Immature natural killer cell (primary cell): Measurements from ENCODE around the gene OR6X1. TPM values are rescaled to one million over a fixed set of nuclear protein-coding genes. Genes with fewer than 3 reads are reported as not detected.
"Not testable (repeated sequence)": the region's sequence is repeated elsewhere in the genome, so short reads cannot be mapped to it uniquely, and the experiment has no call there.

Experiments
- DNase-seq, 3 donors: peaks; one replicate each; pipeline ENCODE4 v3.0.0; 2022; ENCODE audit warnings: mixed read lengths in 1 of 3
- H3K27ac Mint-ChIP-seq, 6 donors: one replicate each; pipeline ENCODE4 v1.8.0; 2020; ENCODE audit warnings: mixed read lengths in 6 of 6, mild to moderate bottlenecking in 5 of 6, inconsistent platforms in 4 of 6, moderate library complexity in 3 of 6
- H3K27me3 Mint-ChIP-seq, 3 donors: one replicate each; pipeline ENCODE4 v1.8.0; 2020 to 2021; ENCODE audit warnings: low read depth in 3 of 3, mild to moderate bottlenecking in 3 of 3, mixed read lengths in 3 of 3, moderate library complexity in 3 of 3, inconsistent platforms in 1 of 3
- H3K36me3 Mint-ChIP-seq, 3 donors: one replicate each; pipeline ENCODE4 v1.8.0; 2020; ENCODE audit warnings: mixed read lengths in 3 of 3, inconsistent platforms in 2 of 3, mild to moderate bottlenecking in 2 of 3
- H3K4me1 Mint-ChIP-seq, 2 donors: one replicate each; pipeline ENCODE4 v1.8.0; 2020; ENCODE audit warnings: inconsistent platforms in 2 of 2, mild to moderate bottlenecking in 2 of 2, mixed read lengths in 2 of 2, moderate library complexity in 1 of 2
- H3K4me3 Mint-ChIP-seq, 5 donors: one replicate each; pipeline ENCODE4 v1.8.0; 2020; ENCODE audit warnings: mild to moderate bottlenecking in 5 of 5, mixed read lengths in 5 of 5, inconsistent platforms in 3 of 5, moderate library complexity in 3 of 5
- H3K9me3 Mint-ChIP-seq, 6 donors: one replicate each; pipeline ENCODE4 v1.8.0; 2020; ENCODE audit warnings: mild to moderate bottlenecking in 6 of 6, mixed read lengths in 6 of 6, inconsistent platforms in 4 of 6, moderate library complexity in 3 of 6
- polyA plus RNA-seq, 3 donors: library from polyadenylated mRNA; unstranded; fragments of 300-500 nt; fragmentation: Illumina TruSeq; gene quantifications; one replicate each; pipeline ENCODE4 v1.2.3, GENCODE V29; 2021

OR6X1 gene
- polyA plus RNA-seq, 3 donors from 2014 or later: not detected

DNA sequence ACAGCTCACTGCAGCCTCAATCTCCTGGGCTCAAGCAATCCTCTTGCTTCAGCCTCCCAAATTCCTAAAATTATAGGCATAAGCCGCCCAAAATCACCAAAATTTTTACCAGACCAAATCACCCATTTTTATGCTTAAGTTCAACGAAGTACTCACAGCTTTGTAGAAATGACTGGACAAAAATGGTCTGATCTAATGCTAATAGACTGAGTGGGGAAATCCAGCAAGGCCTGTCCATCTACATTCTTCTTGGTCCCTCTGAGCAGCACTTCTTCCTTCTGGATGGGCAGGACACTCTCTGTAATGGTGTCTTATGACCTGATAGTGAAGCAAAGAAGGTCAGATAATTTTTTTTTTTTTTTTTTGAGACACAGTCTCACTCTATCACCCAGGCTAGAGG, 18.7 kb upstream of the OR6X1 start:
- no peak overlapping the region for H3K4me3 Mint-ChIP-seq
- peaks cover 0 to 2% (median 0%) of the 10 kb centered on the region in 6 donors for H3K9me3 Mint-ChIP-seq
- H3K4me1 Mint-ChIP-seq: no peaks in the 10 kb centered on the region
- no peaks in the 10 kb centered on the region for H3K36me3 Mint-ChIP-seq
- H3K27ac Mint-ChIP-seq: no peak overlapping the region
- DNase-seq: no peak
- peaks cover 1 to 9% (median 3%) of the 10 kb centered on the region in 3 donors for H3K27me3 Mint-ChIP-seq

DNA sequence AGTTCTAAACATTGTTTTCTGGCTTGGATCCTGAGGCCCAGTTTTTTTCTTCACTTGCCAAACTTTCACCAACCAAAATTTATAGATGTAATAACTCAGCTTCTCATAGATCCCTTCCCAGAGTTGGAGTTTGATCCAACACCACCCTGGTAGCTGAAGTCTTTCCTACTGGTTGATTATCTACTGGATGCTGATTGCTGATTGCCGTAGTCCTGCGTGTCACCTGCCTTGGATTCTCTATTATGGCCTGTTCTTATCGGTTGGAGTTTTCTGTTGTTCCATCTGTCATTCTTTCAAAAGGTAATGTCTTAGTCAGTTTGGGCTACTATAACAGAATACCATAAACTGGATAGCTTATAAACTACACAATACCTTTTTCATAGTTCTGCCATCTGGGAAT, 17.3 kb upstream of the OR6X1 start:
- no peak for DNase-seq
- Mint-ChIP-seq H3K4me1 (no peaks in the 10 kb centered on the region), H3K9me3 (peaks cover 0 to 2% (median 0%) of the 10 kb centered on the region in 6 donors), H3K27me3 (peaks cover 1 to 14% (median 3%) of the 10 kb centered on the region in 3 donors), H3K4me3 (no peak overlapping the region), H3K27ac (no peak overlapping the region), H3K36me3 (no peaks in the 10 kb centered on the region)

DNA sequence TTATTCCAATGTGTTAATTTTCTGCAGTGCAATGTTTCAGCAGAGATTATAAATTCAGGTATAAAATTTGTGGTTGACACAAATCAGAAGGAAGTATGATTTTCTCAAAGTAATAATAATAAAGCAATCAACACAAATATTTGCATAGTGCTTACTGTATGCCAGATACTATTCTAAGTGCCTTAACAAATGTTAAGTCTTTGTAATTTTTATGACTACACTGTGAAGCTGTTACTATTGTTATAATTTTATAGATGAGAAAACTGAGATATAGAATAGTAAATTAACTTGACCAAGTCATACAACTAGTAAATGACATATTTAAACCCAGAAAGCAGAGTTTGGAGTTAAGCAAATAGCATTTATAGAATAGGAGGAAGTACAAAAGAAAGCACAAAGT, 16.4 kb upstream of the OR6X1 start:
- no peaks in the 10 kb centered on the region for H3K36me3 Mint-ChIP-seq
- H3K4me3 Mint-ChIP-seq: no peak overlapping the region
- no peaks in the 10 kb centered on the region for H3K4me1 Mint-ChIP-seq
- H3K27me3 Mint-ChIP-seq: peaks cover 1 to 14% (median 3%) of the 10 kb centered on the region in 3 donors
- H3K27ac Mint-ChIP-seq: no peak overlapping the region
- peaks cover 0 to 2% (median 0%) of the 10 kb centered on the region in 6 donors for H3K9me3 Mint-ChIP-seq
- DNase-seq: no peak

DNA sequence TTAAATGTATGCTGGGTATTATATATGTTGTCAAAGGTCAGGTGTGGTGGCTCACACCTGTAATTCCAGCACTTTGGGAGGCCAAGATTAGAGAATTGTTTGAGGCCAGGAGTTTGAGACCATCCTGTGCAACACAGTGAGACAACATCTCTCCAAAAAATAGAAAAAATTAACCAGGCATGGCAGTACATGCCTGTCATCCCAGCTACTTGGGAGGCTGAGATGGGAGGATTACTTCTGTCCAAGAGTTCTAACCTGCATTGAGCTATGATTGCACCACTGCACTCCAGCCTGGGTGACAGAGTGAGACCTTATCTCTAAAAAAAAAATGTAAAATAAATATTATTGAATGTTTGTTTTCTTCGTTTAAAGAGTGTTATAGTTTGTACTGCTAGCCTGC, 11.3 kb upstream of the OR6X1 start:
- DNase-seq: no peak
- H3K27me3 Mint-ChIP-seq: peaks cover 2 to 19% (median 11%) of the 10 kb centered on the region in 3 donors
- H3K9me3 Mint-ChIP-seq: peaks cover 4 to 21% (median 15%) of the 10 kb centered on the region in 6 donors
- H3K36me3 Mint-ChIP-seq: peaks cover 0 to 8% (median 3%) of the 10 kb centered on the region in 3 donors
- no peaks in the 10 kb centered on the region for H3K4me1 Mint-ChIP-seq
- no peak overlapping the region for H3K4me3 Mint-ChIP-seq
- H3K27ac Mint-ChIP-seq: no peak overlapping the region

DNA sequence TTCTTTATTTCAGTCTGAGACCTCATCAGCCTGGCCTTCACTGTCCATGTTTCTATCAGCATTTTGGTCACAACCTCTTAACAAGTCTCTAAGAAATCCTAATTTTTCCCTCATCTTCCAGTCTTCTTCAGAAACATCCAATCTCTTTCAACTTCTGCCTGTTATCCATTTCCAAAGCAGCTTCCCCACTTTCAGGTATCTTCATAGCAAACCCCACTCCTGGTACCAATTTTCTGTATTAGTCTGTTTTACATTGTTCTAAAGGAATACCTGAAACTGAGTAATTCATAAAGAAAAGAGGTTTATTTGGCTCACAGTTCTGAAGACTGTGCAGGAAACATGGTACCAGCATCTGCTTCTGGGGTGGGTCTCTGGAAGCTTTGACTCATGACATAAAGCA, 8.1 kb upstream of the OR6X1 start:
- no peak for DNase-seq
- peaks cover 0 to 8% (median 3%) of the 10 kb centered on the region in 3 donors for H3K36me3 Mint-ChIP-seq
- H3K9me3 Mint-ChIP-seq: peaks cover 6 to 21% (median 15%) of the 10 kb centered on the region in 6 donors
- H3K27me3 Mint-ChIP-seq: peaks cover 4 to 14% (median 13%) of the 10 kb centered on the region in 3 donors
- no peaks in the 10 kb centered on the region for H3K4me1 Mint-ChIP-seq
- H3K4me3 Mint-ChIP-seq: no peak overlapping the region
- H3K27ac Mint-ChIP-seq: no peak overlapping the region

DNA sequence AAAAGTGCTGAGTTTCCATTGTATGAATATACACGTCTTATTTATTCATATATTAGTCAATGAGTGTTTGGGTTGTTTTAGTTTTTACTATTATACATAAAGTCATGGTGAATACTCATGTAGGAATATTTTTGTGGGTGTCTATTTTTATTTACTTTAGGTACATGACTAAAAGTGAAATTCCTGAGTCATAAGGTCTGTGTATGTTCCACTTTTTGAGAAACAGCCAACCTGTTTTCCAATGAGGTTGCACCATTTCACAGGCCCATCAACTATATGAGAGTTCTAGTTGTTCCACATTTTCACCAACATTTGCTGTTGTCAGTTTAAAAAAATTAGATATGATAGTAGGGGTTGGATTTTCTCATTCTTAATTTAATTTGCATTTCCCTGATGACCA, 6.6 kb upstream of the OR6X1 start:
- H3K4me1 Mint-ChIP-seq: no peaks in the 10 kb centered on the region
- peaks cover 4 to 13% (median 13%) of the 10 kb centered on the region in 3 donors for H3K27me3 Mint-ChIP-seq
- H3K9me3 Mint-ChIP-seq: peaks cover 7 to 21% (median 15%) of the 10 kb centered on the region in 6 donors
- no peak overlapping the region for H3K27ac Mint-ChIP-seq
- no peak for DNase-seq
- peaks cover 0 to 8% (median 3%) of the 10 kb centered on the region in 3 donors for H3K36me3 Mint-ChIP-seq
- H3K4me3 Mint-ChIP-seq: no peak overlapping the region

DNA sequence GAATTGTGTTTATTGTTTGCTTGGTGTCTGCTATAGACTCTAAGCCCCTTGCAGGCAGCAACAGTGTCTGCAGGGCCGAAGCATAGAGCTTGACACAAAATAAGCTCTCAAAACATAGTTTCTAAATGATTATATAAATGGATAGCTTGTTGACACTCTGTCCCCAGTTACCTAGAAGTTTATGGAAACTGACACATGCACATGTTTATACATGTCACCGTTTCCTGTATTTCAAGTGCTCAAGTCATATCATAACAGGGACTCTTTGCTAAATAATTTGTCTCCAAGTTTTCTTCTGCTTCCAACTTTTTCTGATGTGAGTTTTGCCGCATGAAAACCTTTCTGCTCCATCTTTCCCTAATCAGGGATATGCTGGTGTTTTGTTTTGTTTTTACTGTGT, 3.7 kb upstream of the OR6X1 start:
- Mint-ChIP-seq H3K4me1 (no peaks in the 10 kb centered on the region), H3K27ac (no peak overlapping the region), H3K4me3 (no peak overlapping the region), H3K9me3 (peaks cover 7 to 16% (median 12%) of the 10 kb centered on the region in 6 donors), H3K27me3 (peaks cover 4 to 14% (median 12%) of the 10 kb centered on the region in 3 donors), H3K36me3 (peaks cover 0 to 8% (median 3%) of the 10 kb centered on the region in 3 donors)
- no peak for DNase-seq

DNA sequence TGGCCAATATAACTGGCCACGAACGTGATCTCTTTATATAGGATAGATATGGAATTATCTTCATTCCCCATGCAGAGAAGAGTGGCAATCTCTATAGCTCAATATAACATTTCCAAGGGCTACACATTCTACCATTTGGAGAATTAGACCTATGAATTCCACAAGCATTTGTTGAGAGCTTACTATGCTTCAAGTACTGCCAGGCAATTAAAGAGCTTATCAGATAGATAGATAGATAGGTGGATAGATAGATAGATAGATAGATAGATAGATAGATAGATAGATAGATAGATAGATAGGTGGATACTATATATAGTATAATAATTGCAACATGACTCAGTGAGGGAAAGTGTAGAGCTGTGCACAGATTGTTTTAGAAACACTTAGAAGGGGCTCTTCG, 1.5 kb upstream of the OR6X1 start:
- no peak overlapping the region for H3K4me3 Mint-ChIP-seq
- no peak overlapping the region for H3K27ac Mint-ChIP-seq
- no peak for DNase-seq
- H3K4me1 Mint-ChIP-seq: no peaks in the 10 kb centered on the region
- peaks cover 2 to 13% (median 7%) of the 10 kb centered on the region in 3 donors for H3K27me3 Mint-ChIP-seq
- H3K9me3 Mint-ChIP-seq: peaks cover 0 to 3% (median 0%) of the 10 kb centered on the region in 6 donors
- H3K36me3 Mint-ChIP-seq: no peaks in the 10 kb centered on the region

DNA sequence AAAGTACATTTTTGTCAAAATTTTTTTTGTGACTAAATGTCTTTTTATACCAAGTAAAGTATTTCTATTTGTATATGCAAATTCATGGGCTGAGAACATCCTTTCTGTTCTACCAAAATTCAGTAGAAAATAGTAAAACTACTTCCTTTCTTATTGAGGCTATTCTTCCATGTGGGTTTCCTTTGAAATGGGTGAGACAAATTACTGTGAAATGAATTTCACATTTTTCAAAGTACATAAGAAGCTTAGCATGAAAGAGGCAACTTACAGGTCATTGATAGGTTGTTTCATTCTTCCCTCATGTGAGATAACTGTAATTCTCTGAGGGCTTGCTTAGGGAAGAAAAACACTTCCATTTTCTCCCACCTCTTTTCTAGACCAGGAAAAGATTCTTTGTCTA, 1.0 kb upstream of the OR6X1 start:
- DNase-seq: no peak
- no peak overlapping the region for H3K27ac Mint-ChIP-seq
- H3K27me3 Mint-ChIP-seq: peaks cover 2 to 13% (median 7%) of the 10 kb centered on the region in 3 donors
- H3K36me3 Mint-ChIP-seq: no peaks in the 10 kb centered on the region
- peaks cover 0 to 3% (median 0%) of the 10 kb centered on the region in 6 donors for H3K9me3 Mint-ChIP-seq
- no peaks in the 10 kb centered on the region for H3K4me1 Mint-ChIP-seq
- no peak overlapping the region for H3K4me3 Mint-ChIP-seq

DNA sequence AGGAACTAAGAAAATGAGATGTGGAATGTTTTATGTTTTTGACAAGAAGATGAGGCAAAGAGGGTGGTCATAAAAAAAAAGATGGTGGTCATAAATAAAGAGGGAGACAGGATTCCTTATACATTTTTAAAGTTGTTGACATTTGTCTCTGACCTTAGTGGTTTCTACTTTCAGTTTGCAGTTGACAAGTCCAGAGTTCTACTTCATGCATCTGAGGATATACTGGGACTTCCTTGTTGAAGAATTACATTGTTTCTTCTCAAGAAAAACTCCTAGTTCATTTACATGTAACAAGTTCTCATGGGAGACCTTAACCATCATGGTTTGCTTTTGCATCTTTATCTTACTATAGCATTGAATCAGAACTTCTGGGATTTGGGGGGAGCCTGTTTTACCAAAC, 1.2 kb downstream of the OR6X1 start:
- Mint-ChIP-seq H3K27ac (no peak overlapping the region), H3K36me3 (no peaks in the 10 kb centered on the region), H3K27me3 (peaks cover under 1 to 16% (median 16%) of the 10 kb centered on the region in 3 donors), H3K9me3 (peaks cover 0 to 5% (median 0%) of the 10 kb centered on the region in 6 donors), H3K4me3 (no peak overlapping the region), H3K4me1 (no peaks in the 10 kb centered on the region)
- DNase-seq: no peak

DNA sequence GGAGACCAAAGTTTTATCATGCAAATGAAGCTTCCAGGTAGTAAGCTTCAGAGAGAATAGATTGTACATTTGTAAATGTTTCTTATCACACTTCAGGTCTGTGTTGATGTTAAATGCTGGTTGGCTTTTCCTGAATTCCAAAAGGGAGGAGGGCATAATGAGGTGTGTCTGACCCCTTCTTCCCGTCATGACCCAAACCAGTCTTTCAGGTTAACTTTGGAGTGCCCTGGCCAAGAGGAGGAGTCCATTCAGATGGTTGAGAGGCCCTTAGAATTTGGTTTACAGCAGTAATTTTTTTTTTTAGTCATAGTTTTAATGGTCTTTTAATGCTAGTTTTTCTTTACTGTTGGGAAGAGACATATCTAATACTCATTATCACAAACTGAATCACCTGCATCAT, 2.5 kb downstream of the OR6X1 start:
- DNase-seq: no peak
- H3K27me3 Mint-ChIP-seq: peaks cover 3 to 22% (median 14%) of the 10 kb centered on the region in 3 donors
- no peak overlapping the region for H3K27ac Mint-ChIP-seq
- H3K36me3 Mint-ChIP-seq: no peaks in the 10 kb centered on the region
- peaks cover 0 to 4% (median 0%) of the 10 kb centered on the region in 6 donors for H3K9me3 Mint-ChIP-seq
- H3K4me1 Mint-ChIP-seq: no peaks in the 10 kb centered on the region
- H3K4me3 Mint-ChIP-seq: no peak overlapping the region

DNA sequence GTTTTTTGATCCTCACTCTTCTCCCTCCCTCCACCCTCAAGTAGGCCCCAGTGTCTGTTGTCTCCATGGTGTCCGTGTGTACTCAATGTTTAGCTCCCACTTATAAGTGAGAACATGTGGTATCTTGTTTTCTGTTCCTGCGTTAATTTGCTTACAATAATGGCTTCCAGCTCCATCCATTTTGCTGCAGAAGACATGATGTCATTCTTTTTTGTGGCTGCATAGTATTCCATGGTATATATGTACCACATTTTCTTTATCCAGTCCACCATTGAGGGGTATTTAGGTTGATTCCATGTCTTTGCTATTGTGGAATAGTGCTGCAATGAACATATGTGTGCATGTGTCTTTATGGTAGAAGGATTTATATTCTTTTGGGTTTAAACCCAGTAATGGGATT, 6.0 kb downstream of the OR6X1 start:
- H3K27me3 Mint-ChIP-seq: peaks cover 6 to 25% (median 9%) of the 10 kb centered on the region in 3 donors
- not testable (repeated sequence) for H3K9me3 Mint-ChIP-seq, DNase-seq, H3K27ac Mint-ChIP-seq, H3K36me3 Mint-ChIP-seq, H3K4me1 Mint-ChIP-seq, H3K4me3 Mint-ChIP-seq

DNA sequence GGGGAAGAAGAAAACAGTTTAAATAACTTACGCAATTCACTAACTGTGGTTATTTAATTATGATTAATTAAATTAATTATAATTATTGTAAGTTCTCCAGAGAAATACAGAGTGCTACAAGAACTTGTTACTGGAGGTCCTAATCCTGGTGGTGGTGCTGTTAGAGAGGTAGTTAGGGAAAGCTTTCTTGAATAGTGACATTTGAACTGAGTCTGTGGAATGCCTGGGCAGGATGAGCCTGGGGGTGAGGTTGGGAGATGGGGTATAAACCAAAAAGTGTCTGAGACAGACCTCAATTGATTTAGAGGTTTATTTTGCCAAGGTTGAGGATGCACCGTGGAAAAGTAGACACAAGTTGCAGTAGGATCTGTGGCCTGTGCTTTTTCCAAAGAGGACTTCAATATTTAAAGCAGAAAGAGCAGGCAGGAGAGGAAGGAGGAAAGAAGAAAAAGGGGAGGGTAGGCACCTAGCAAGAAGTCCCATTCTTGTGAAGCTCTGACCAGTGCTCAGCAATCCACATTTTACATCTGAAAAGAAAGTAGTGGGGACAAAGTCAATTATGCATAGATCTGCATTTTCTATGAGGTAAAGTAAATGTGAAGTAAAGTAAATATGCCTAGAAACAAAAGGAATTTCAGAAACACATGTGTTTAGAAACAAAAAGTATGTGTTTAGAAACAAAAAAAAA, 8.4 kb downstream of the OR6X1 start:
- peaks cover 0 to 2% (median 0%) of the 10 kb centered on the region in 6 donors for H3K9me3 Mint-ChIP-seq
- H3K4me3 Mint-ChIP-seq: no peak overlapping the region
- peaks cover 13 to 14% of the 10 kb centered on the region in 2 donors for H3K4me1 Mint-ChIP-seq
- peaks cover 6 to 18% (median 13%) of the 10 kb centered on the region in 3 donors for H3K27me3 Mint-ChIP-seq
- H3K36me3 Mint-ChIP-seq: no peaks in the 10 kb centered on the region
- no peak for DNase-seq
- H3K27ac Mint-ChIP-seq: no peak overlapping the region

DNA sequence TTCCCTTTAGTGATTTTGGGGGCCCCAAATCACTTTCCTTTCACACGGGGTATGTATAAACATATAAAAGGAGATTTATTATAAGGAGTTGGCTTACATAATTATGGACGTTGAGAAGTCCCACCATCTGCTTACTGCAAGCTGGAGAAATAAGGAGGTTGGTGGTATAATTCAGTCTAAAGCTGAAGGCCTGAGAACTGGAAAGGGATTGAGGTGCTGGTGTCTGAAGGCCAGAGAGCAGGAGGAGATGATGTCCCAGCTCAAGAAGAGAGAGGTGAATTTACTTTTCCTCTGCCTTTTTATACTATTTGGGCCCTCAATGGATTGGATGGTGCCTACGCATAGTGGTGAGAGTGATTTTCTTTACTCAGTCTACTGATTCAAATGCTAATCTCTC, 11.6 kb downstream of the OR6X1 start:
- H3K27ac Mint-ChIP-seq: no peak overlapping the region

More for the DNA sequence above, 11.6 kb downstream of the OR6X1 start:
- Mint-ChIP-seq H3K36me3 (no peaks in the 10 kb centered on the region), H3K27me3 (peaks cover 5 to 17% (median 6%) of the 10 kb centered on the region in 3 donors), H3K9me3 (no peaks in the 10 kb centered on the region), H3K4me3 (peak overlapping the region in 2 of 5 donors; percentile 87 to 96), H3K4me1 (peaks cover 24 to 41% of the 10 kb centered on the region in 2 donors)
- no peak for DNase-seq
